NCI-H1092 treated with DMSO at 0.1 percent for 48 hours (cell line): ENCODE results near the gene MAP4K1.
"Not testable (repeated sequence)": the region's sequence is repeated elsewhere in the genome, so short reads cannot be mapped to it uniquely, and the experiment has no call there.

Experiments used
- DNase-seq: peaks from one replicate; lab custom pipeline; 2025; lab: John Stamatoyannopoulos, UW

MAP4K1 gene

GRCh38 chr19:38624822-38625221, 7.1 kb upstream of the MAP4K1 start:
- DNase-seq = no peak

- no peak for DNase-seq
These were observed 1.8 kb upstream of the MAP4K1 start for GRCh38 chr19:38619361-38620174.

GRCh38 chr19:38618590-38619360, 1.0 kb upstream of the MAP4K1 start, which contains the start of gene EIF3K:
EIF3K (plus strand) TSS chr19:38619188; CDS start chr19:38619269, 81 bp downstream.
- peak; percentile 95 for DNase-seq

- DNase-seq = no peak
These were observed 430 bp downstream of the MAP4K1 start for GRCh38 chr19:38617283-38617763.

GRCh38 chr19:38616265-38616664, 1.5 kb downstream of the MAP4K1 start:
- no peak for DNase-seq

GRCh38 chr19:38615007-38615581, 2.7 kb downstream of the MAP4K1 start:
- no peak for DNase-seq

- no peak for DNase-seq
These were observed 3.5 kb downstream of the MAP4K1 start for GRCh38 chr19:38614289-38614688.

- DNase-seq = no peak
These were observed 11.6 kb downstream of the MAP4K1 start for GRCh38 chr19:38606131-38606530.

- not testable (repeated sequence) for DNase-seq
These were observed 14.9 kb downstream of the MAP4K1 start for GRCh38 chr19:38602856-38603255.

GRCh38 chr19:38599722-38600121, 18.0 kb downstream of the MAP4K1 start:
- DNase-seq = no peak

GRCh38 chr19:38597075-38597474, 20.7 kb downstream of the MAP4K1 start:
- DNase-seq = no peak

GRCh38 chr19:38596057-38596981, 21.4 kb downstream of the MAP4K1 start:
- no peak for DNase-seq

- DNase-seq = no peak
These were observed 24.8 kb downstream of the MAP4K1 start for GRCh38 chr19:38592940-38593339.

- no peak for DNase-seq
These were observed 29.7 kb downstream of the MAP4K1 start for GRCh38 chr19:38588041-38588440.

- DNase-seq = no peak
These were observed 30.2 kb downstream of the MAP4K1 start for GRCh38 chr19:38587562-38587961.

- no peak for DNase-seq
These were observed 33.8 kb downstream of the MAP4K1 start for GRCh38 chr19:38583985-38584305.

- DNase-seq = no peak
These were observed 34.4 kb downstream of the MAP4K1 start for GRCh38 chr19:38583219-38583984.

GRCh38 chr19:38580080-38580479, 37.7 kb downstream of the MAP4K1 start:
- no peak for DNase-seq

- not testable (repeated sequence) for DNase-seq
These were observed 38.4 kb downstream of the MAP4K1 start for GRCh38 chr19:38579304-38579703.

- no peak for DNase-seq
These were observed 39.9 kb downstream of the MAP4K1 start for GRCh38 chr19:38577826-38578225.

- no peak for DNase-seq
These were observed 46.1 kb downstream of the MAP4K1 start for GRCh38 chr19:38571682-38572081.
